Endothelial cell of umbilical vein (primary cell): ENCODE results near the gene ENOX2. TPM values are rescaled to one million over a fixed set of nuclear protein-coding genes. Genes with fewer than 3 reads are reported as not detected.

ENCODE experiments used
- BruUV-seq: library from RNA; stranded (reverse); fragments of 400-500 nt; replicated peaks from 2 replicates; lab custom pipeline; 2021; lab: Mats Ljungman, UMichigan
- CTCF ChIA-PET: fragments of 300-600, 350-600 bp; sonication (Branson Sonifier 250); formaldehyde crosslinking; loops from one replicate; lab custom pipeline; 2021; ENCODE audit warnings: antibody characterized with exemption, inconsistent platforms; lab: Charles Lee
- POLR2A ChIA-PET: fragments of 300-600, 350-600 bp; sonication (Branson Sonifier 250); formaldehyde crosslinking; loops from one replicate; lab custom pipeline; 2021; ENCODE audit warnings: antibody characterized with exemption, inconsistent platforms; lab: Charles Lee
- DNase-seq: peaks from one replicate; pipeline ENCODE4 v3.0.0-alpha.2; 2011; ENCODE audit warnings: low read depth, low spot score
- FAIRE-seq: peaks from 2 replicates; lab custom pipeline; 2011; peaks lifted over from hg19 to GRCh38; lab: Jason Lieb, UNC
- H2AFZ ChIP-seq: 2 replicates; pipeline ENCODE4 v1.6.0; 2012; ENCODE audit warnings: low read depth, low read length, control low read depth, inconsistent platforms
- H3K27ac ChIP-seq: 2 replicates; pipeline ENCODE4 v1.5.1; 2011; ENCODE audit warnings: low read depth, mild to moderate bottlenecking, control low read depth, low read length, moderate library complexity; ENCODE audit not compliant: insufficient read depth
- H3K27me3 ChIP-seq, 2 experiments: 2 replicates each; pipeline versions ENCODE4 v1.6.0 to v1.6.1; 2011; ENCODE audit warnings: low read length in 2 of 2, mixed read lengths in 1 of 2; ENCODE audit not compliant: control insufficient read depth in 2 of 2, insufficient read depth in 2 of 2
- H3K36me3 ChIP-seq, 2 experiments: 2 replicates in 1 of 2; 3 replicates in 1 of 2; pipeline ENCODE4 v1.5.1; 2011; ENCODE audit warnings: low read length in 2 of 2, mild to moderate bottlenecking in 1 of 2, moderate library complexity in 1 of 2; ENCODE audit not compliant: control insufficient read depth in 2 of 2, insufficient read depth in 2 of 2; ENCODE audit errors: extremely low read depth in 1 of 2
- H3K4me1 ChIP-seq: 3 replicates; pipeline ENCODE4 v1.5.1; 2011; ENCODE audit warnings: mild to moderate bottlenecking, low read length; ENCODE audit not compliant: control insufficient read depth, insufficient read depth; ENCODE audit errors: extremely low read depth
- H3K4me2 ChIP-seq: 2 replicates; pipeline ENCODE4 v1.6.1; 2011; ENCODE audit warnings: low read length, control low read depth, mixed read lengths; ENCODE audit not compliant: insufficient read depth
- H3K4me3 ChIP-seq, 3 experiments: fragments of 200-600 bp in 1 of 3; sonication (generic), shearing (Covaris generic) in 1 of 3; replicated peaks in 1 of 3; 2 replicates each; pipeline ENCODE4 v1.5.1; 2011 to 2016; ENCODE audit warnings: control low read depth in 3 of 3, low read length in 3 of 3, mild to moderate bottlenecking in 2 of 3, inconsistent platforms in 1 of 3, low read depth in 1 of 3, moderate library complexity in 1 of 3; ENCODE audit not compliant: insufficient read depth in 1 of 3
- H3K79me2 ChIP-seq: 2 replicates; pipeline ENCODE4 v1.6.0; 2012; ENCODE audit warnings: low read length, inconsistent platforms; ENCODE audit not compliant: control insufficient read depth, insufficient read depth
- H3K9ac ChIP-seq: replicated peaks from 2 replicates; pipeline ENCODE3; 2011; ENCODE audit warnings: low read length, control low read depth; ENCODE audit not compliant: insufficient read depth; ENCODE audit errors: extremely low read depth
- H3K9me1 ChIP-seq: replicated peaks from 3 replicates; pipeline ENCODE4 v1.6.0; 2011; ENCODE audit warnings: mild to moderate bottlenecking, low read length; ENCODE audit not compliant: control insufficient read depth, insufficient read depth; ENCODE audit errors: extremely low read depth
- H3K9me3 ChIP-seq: replicated peaks from 2 replicates; pipeline ENCODE4 v1.5.1; 2012; ENCODE audit warnings: low read length, inconsistent platforms; ENCODE audit not compliant: control insufficient read depth, insufficient read depth
- H4K20me1 ChIP-seq: replicated peaks from 2 replicates; pipeline ENCODE3; 2011; ENCODE audit warnings: mild to moderate bottlenecking, low read length; ENCODE audit not compliant: control insufficient read depth, insufficient read depth; ENCODE audit errors: extremely low read depth
- EZH2 ChIP-seq: IDR thresholded peaks from 2 replicates; pipeline ENCODE4 v1.6.1; 2012; ENCODE audit warnings: borderline replicate concordance, low read depth, mild to moderate bottlenecking, moderate library complexity, low read length, inconsistent platforms; ENCODE audit not compliant: severe bottlenecking
- FOS ChIP-seq: IDR thresholded peaks from 2 replicates; pipeline ENCODE4 v1.6.1; 2011; ENCODE audit warnings: mild to moderate bottlenecking, low read length, moderate library complexity, borderline replicate concordance; ENCODE audit not compliant: insufficient read depth
- GATA2 ChIP-seq: IDR thresholded peaks from 2 replicates; pipeline ENCODE4 v1.7.0; 2011; ENCODE audit warnings: low read depth, mild to moderate bottlenecking, moderate library complexity, mixed read lengths, low read length; ENCODE audit not compliant: insufficient read length, insufficient read depth
- JUN ChIP-seq: IDR thresholded peaks from 2 replicates; pipeline ENCODE4 v1.6.1; 2011; ENCODE audit warnings: borderline replicate concordance, low read depth; ENCODE audit not compliant: insufficient read length, insufficient read depth
- MYC ChIP-seq: IDR thresholded peaks from one replicate; pipeline ENCODE4 v1.6.1; 2011; ENCODE audit warnings: mild to moderate bottlenecking, low read depth, low read length
- POLR2A ChIP-seq: IDR thresholded peaks from 2 replicates; pipeline ENCODE4 v1.6.1; 2012; ENCODE audit warnings: low read depth, mild to moderate bottlenecking, control low read depth, low read length
- POLR2AphosphoS5 ChIP-seq: IDR thresholded peaks from 2 replicates; pipeline ENCODE4 v1.6.1; 2012; ENCODE audit warnings: low read depth, mild to moderate bottlenecking, control low read depth, low read length, moderate library complexity; ENCODE audit not compliant: insufficient read depth
- dilution Hi-C: fragments of 300-500 bp; cut with MboI; formaldehyde crosslinking; loops from one replicate; pipeline ENCODE4 v1.15.0; 2019; ENCODE audit warnings: low sequenced_read_pairs; ENCODE audit not compliant: extremely low pct_ligation_motif_present
- intact Hi-C: fragments of 100-400 bp; cut with micrococcal nuclease; formaldehyde crosslinking; loops from one replicate; pipeline ENCODE4 v1.10.0; 2022
- polyA plus RNA-seq, 4 experiments: library from polyadenylated mRNA; depleted of rRNA in 3 of 4; stranded (reverse) in 3 of 4; unstranded in 1 of 4; fragments of >200 nt; gene quantifications; 2 replicates each; pipeline versions ENCODE4 v1.2.1 to v1.2.3, GENCODE V29; 2011 to 2012; ENCODE audit warnings: missing spikeins in 1 of 4
- total RNA-seq: library from RNA; stranded (reverse); gene quantifications from 2 replicates; pipeline ENCODE4 v1.2.3, GENCODE V29; 2021
- TF ChIP-seq, protein P1 (sequence below), 2 donors: IDR thresholded peaks; 1 replicate in 1 of 2; 2 replicates in 1 of 2; pipeline ENCODE4 v1.5.1; 2011; ENCODE audit warnings: low read length in 2 of 2, mild to moderate bottlenecking in 2 of 2, moderate library complexity in 2 of 2, control low read depth in 1 of 2, inconsistent platforms in 1 of 2, low read depth in 1 of 2; ENCODE audit not compliant: insufficient read depth in 1 of 2; ENCODE audit errors: extremely low read depth in 1 of 2
- TF ChIP-seq, protein P2 (sequence below): IDR thresholded peaks from 2 replicates; pipeline ENCODE4 v1.6.1; 2011; ENCODE audit not compliant: insufficient read depth, insufficient read length

The ENOX2 gene
- total and polyA plus RNA-seq, 2 donors (not counting 3 experiments of a cell fraction or from before 2014, with no cell fraction given), result 5.5 to 13.1 TPM

DNA sequence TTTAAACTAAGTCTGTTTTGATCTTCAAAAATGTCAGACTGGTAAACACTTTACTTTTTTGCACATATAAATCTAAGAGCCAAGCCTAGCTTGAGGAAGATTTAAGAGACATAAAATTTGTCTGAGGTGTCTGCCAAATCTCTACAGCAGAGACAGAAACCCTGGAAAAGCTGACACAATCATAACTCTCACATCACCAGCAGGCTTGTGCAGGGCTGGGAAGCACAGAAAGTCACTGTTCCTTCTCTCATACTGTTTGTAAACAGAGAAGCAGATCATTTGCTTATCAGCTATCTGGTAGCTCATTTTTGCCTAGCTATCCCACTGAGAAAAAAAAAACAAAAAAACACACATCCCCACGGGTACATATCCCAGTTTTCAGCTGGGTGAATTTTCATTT, 7.0 kb downstream of the ENOX2 start:
- Histone ChIP-seq H3K36me3 (no peaks in the 10 kb centered on the region), H3K27me3 (no peaks in the 10 kb centered on the region), H4K20me1 (no peaks in the 10 kb centered on the region), H3K9ac (no peak overlapping the region), H3K9me1 (no peaks in the 10 kb centered on the region), H3K27ac (no peak overlapping the region), H3K79me2 (no peaks in the 10 kb centered on the region), H3K9me3 (no peaks in the 10 kb centered on the region), H3K4me2 (no peak overlapping the region), H2AFZ (no peak overlapping the region), H3K4me3 (no peak overlapping the region), H3K4me1 (no peaks in the 10 kb centered on the region)
- FAIRE-seq, result no peak
- BruUV-seq, result no TSS peak
- TF ChIP-seq POLR2A (no peak), POLR2AphosphoS5 (no peak), FOS (no peak), GATA2 (no peak), EZH2 (no peak), JUN (no peak), MYC (no peak)
- TF ChIP-seq, protein P1, sequence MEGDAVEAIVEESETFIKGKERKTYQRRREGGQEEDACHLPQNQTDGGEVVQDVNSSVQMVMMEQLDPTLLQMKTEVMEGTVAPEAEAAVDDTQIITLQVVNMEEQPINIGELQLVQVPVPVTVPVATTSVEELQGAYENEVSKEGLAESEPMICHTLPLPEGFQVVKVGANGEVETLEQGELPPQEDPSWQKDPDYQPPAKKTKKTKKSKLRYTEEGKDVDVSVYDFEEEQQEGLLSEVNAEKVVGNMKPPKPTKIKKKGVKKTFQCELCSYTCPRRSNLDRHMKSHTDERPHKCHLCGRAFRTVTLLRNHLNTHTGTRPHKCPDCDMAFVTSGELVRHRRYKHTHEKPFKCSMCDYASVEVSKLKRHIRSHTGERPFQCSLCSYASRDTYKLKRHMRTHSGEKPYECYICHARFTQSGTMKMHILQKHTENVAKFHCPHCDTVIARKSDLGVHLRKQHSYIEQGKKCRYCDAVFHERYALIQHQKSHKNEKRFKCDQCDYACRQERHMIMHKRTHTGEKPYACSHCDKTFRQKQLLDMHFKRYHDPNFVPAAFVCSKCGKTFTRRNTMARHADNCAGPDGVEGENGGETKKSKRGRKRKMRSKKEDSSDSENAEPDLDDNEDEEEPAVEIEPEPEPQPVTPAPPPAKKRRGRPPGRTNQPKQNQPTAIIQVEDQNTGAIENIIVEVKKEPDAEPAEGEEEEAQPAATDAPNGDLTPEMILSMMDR (IDR thresholded peaks at IDR 0.05; ENCODE audit: extremely low read depth in 1 of 2, insufficient read depth in 1 of 2, low read depth in 1 of 2, low read length in 2 of 2), result no peak
- TF ChIP-seq, protein P2, sequence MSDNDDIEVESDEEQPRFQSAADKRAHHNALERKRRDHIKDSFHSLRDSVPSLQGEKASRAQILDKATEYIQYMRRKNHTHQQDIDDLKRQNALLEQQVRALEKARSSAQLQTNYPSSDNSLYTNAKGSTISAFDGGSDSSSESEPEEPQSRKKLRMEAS, result no peak
- POLR2A ChIA-PET, result no interaction called here
- dilution Hi-C loops (no loop called here), intact Hi-C loops (no loop called here)
- DNase-seq, result no peak
- CTCF ChIA-PET, result interaction anchor here (2.0 kb wide), 1 partner anchor 320 kb away, joined by 7 read pairs; no protein-coding TSS in a partner anchor
